GM21737 (cell line): ENCODE data around the gene HECA.
"Not testable (repeated sequence)": the region's sequence is repeated elsewhere in the genome, so short reads cannot be mapped to it uniquely, and the experiment has no call there.

Source experiments
- ATAC-seq: cut with Tn5 transposase; IDR thresholded peaks from one replicate; pipeline ENCODE4 v1.9.1; 2021; ENCODE audit warnings: mild to moderate bottlenecking, moderate library complexity; ENCODE audit not compliant: unreplicated experiment

HECA gene

GRCh38 chr6:139201378-139201777, 66.5 kb downstream of the HECA start:
- ATAC-seq = no peak

- no peak for ATAC-seq
Measured at GRCh38 chr6:139204978-139205377, 70.1 kb downstream of the HECA start.

GRCh38 chr6:139205843-139206242, 71.0 kb downstream of the HECA start:
- no peak for ATAC-seq

GRCh38 chr6:139210766-139211165, 75.9 kb downstream of the HECA start:
- not testable (repeated sequence) for ATAC-seq

- not testable (repeated sequence) for ATAC-seq
Measured at GRCh38 chr6:139212460-139212859, 77.6 kb downstream of the HECA start.

- peak; percentile 100 for ATAC-seq
Measured at GRCh38 chr6:139219271-139219729, 84.4 kb downstream of the HECA start.

- no peak for ATAC-seq
Measured at GRCh38 chr6:139219746-139220145, 84.9 kb downstream of the HECA start.

- ATAC-seq = not testable (repeated sequence)
Measured at GRCh38 chr6:139228387-139228786, 93.5 kb downstream of the HECA start.
